ENCODE results near the gene LINC00305. TPM values are rescaled to one million over a fixed set of nuclear protein-coding genes. Genes with fewer than 3 reads are reported as not detected.
A peak's percentile ranks its signal among the peaks of the same experiment; 100 is the strongest.

Gene LINC00305
- total RNA-seq, 1 experiment from 2014 or later: not detected

DNA sequence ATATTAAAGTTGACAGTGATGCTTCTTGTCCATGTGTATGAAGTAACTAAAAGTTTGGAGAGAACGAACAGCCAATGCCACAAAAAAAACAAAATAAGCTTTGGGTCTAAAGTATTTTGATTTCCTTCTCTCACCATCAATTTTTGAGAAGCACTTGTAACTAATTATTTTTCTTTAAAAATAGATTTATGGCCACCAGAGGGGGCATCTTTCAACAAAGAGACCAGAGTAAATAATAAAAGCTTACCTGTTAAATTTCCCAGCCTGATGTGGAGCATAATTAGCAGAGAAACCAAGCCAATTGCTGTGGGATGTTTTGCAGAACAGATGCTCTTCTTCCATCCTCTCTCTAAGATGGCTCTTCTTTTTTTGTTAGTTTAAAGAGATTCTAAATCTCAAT, 29.0 kb downstream of the LINC00305 start:
- H3K27ac Mint-ChIP-seq (ENCODE audit: low read depth, unreplicated experiment): no peak overlapping the region

GRCh38 chr18:64118406-64118805, 30.5 kb downstream of the LINC00305 start:
- H3K4me3 Mint-ChIP-seq (ENCODE audit: unreplicated experiment): no peak overlapping the region
- intact Hi-C loops (cut with micrococcal nuclease): no loop called here
- BruUV-seq (replicated peaks): no TSS peak
- H3K9me3 Mint-ChIP-seq (ENCODE audit: unreplicated experiment): no peaks in the 10 kb centered on the region
- DNase-seq (ENCODE audit: unreplicated experiment): no peak
- ChIA-PET CTCF (no interaction called here), POLR2A (interaction anchor here (0.7 kb wide), 1 partner anchor 627 kb away, joined by 3 read pairs; no protein-coding TSS in a partner anchor)
- no peak overlapping the region for H3K27ac Mint-ChIP-seq (ENCODE audit: low read depth, unreplicated experiment)
- H3K27me3 Mint-ChIP-seq (ENCODE audit: insufficient read depth, unreplicated experiment): peaks cover 81% of the 10 kb centered on the region
- H3K36me3 Mint-ChIP-seq (ENCODE audit: insufficient read depth, unreplicated experiment): no peaks in the 10 kb centered on the region
- H3K4me1 Mint-ChIP-seq (ENCODE audit: insufficient read depth, unreplicated experiment): no peaks in the 10 kb centered on the region
- no peak for TF ChIP-seq CTCF (IDR thresholded peaks at IDR 0.05; ENCODE audit: unreplicated experiment)

More for the DNA sequence above, 29.0 kb downstream of the LINC00305 start:
- intact Hi-C loops (cut with micrococcal nuclease): no loop called here
- peak; percentile 22 for TF ChIP-seq CTCF (IDR thresholded peaks at IDR 0.05; ENCODE audit: unreplicated experiment)
- BruUV-seq (replicated peaks): no TSS peak
- Mint-ChIP-seq H3K9me3 (ENCODE audit: unreplicated experiment) (no peaks in the 10 kb centered on the region), H3K27me3 (ENCODE audit: insufficient read depth, unreplicated experiment) (peaks cover 89% of the 10 kb centered on the region), H3K36me3 (ENCODE audit: insufficient read depth, unreplicated experiment) (no peaks in the 10 kb centered on the region), H3K4me1 (ENCODE audit: insufficient read depth, unreplicated experiment) (no peaks in the 10 kb centered on the region), H3K4me3 (ENCODE audit: unreplicated experiment) (no peak overlapping the region)
- CTCF ChIA-PET: interaction anchor here (0.6 to 0.8 kb wide), 3 partner anchors 60 to 964 kb away, joined by 3 to 8 read pairs (median 3); no protein-coding TSS in a partner anchor
- POLR2A ChIA-PET: interaction anchor here (0.9 kb wide), 1 partner anchor 8 kb away, joined by 3 read pairs; no protein-coding TSS in a partner anchor
- DNase-seq (ENCODE audit: unreplicated experiment): peak; percentile 26

- Mint-ChIP-seq H3K27me3 (ENCODE audit: insufficient read depth, unreplicated experiment) (peaks cover 64% of the 10 kb centered on the region), H3K9me3 (ENCODE audit: unreplicated experiment) (no peaks in the 10 kb centered on the region), H3K4me3 (ENCODE audit: unreplicated experiment) (no peak overlapping the region), H3K4me1 (ENCODE audit: insufficient read depth, unreplicated experiment) (no peaks in the 10 kb centered on the region), H3K27ac (ENCODE audit: low read depth, unreplicated experiment) (no peak overlapping the region), H3K36me3 (ENCODE audit: insufficient read depth, unreplicated experiment) (no peaks in the 10 kb centered on the region)
- DNase-seq (ENCODE audit: unreplicated experiment): no peak
- no TSS peak for BruUV-seq (replicated peaks)
- intact Hi-C loops (cut with micrococcal nuclease): no loop called here
- ChIA-PET CTCF (interaction anchor here (1.0 kb wide), 1 partner anchor 122 kb away, joined by 3 read pairs; no protein-coding TSS in a partner anchor), POLR2A (no interaction called here)
- TF ChIP-seq CTCF (IDR thresholded peaks at IDR 0.05; ENCODE audit: unreplicated experiment): no peak
These were observed 32.2 kb downstream of the LINC00305 start for GRCh38 chr18:64116571-64117175.

GRCh38 chr18:64115881-64116280, 33.0 kb downstream of the LINC00305 start:
- TF ChIP-seq CTCF (IDR thresholded peaks at IDR 0.05; ENCODE audit: unreplicated experiment): no peak
- Mint-ChIP-seq H3K27ac (ENCODE audit: low read depth, unreplicated experiment) (no peak overlapping the region), H3K4me1 (ENCODE audit: insufficient read depth, unreplicated experiment) (no peaks in the 10 kb centered on the region), H3K9me3 (ENCODE audit: unreplicated experiment) (no peaks in the 10 kb centered on the region), H3K36me3 (ENCODE audit: insufficient read depth, unreplicated experiment) (no peaks in the 10 kb centered on the region), H3K4me3 (ENCODE audit: unreplicated experiment) (no peak overlapping the region), H3K27me3 (ENCODE audit: insufficient read depth, unreplicated experiment) (peaks cover 56% of the 10 kb centered on the region)
- POLR2A ChIA-PET: no interaction called here
- DNase-seq (ENCODE audit: unreplicated experiment): no peak
- intact Hi-C loops (cut with micrococcal nuclease): no loop called here
- BruUV-seq (replicated peaks): no TSS peak
- CTCF ChIA-PET: interaction anchor here (0.5 kb wide), 1 partner anchor 70 kb away, joined by 3 read pairs; no protein-coding TSS in a partner anchor

Measured in MCF 10A (cell line).